Ovary (tissue), 3 donors: ENCODE measurements around the gene SREBF1.

Source experiments
- POLR2A ChIP-seq: fragments of 450-650 bp; IDR thresholded peaks from one replicate; pipeline ENCODE4 v1.6.1; 2017; ENCODE audit warnings: antibody characterized with exemption, mild to moderate bottlenecking, moderate library complexity
- TF ChIP-seq, protein P1 (sequence below), 3 donors: fragments of 450-650 bp in 2 of 3; fragments of 200-600 bp in 1 of 3; IDR thresholded peaks; one replicate each; pipeline versions ENCODE4 v1.5.1 to v1.8.0; 2016 to 2022; ENCODE audit warnings: antibody characterized with exemption in 3 of 3, mild to moderate bottlenecking in 1 of 3
- donor health status: DM: no; HTN: no; CAD: no.

- TF ChIP-seq, protein P1, sequence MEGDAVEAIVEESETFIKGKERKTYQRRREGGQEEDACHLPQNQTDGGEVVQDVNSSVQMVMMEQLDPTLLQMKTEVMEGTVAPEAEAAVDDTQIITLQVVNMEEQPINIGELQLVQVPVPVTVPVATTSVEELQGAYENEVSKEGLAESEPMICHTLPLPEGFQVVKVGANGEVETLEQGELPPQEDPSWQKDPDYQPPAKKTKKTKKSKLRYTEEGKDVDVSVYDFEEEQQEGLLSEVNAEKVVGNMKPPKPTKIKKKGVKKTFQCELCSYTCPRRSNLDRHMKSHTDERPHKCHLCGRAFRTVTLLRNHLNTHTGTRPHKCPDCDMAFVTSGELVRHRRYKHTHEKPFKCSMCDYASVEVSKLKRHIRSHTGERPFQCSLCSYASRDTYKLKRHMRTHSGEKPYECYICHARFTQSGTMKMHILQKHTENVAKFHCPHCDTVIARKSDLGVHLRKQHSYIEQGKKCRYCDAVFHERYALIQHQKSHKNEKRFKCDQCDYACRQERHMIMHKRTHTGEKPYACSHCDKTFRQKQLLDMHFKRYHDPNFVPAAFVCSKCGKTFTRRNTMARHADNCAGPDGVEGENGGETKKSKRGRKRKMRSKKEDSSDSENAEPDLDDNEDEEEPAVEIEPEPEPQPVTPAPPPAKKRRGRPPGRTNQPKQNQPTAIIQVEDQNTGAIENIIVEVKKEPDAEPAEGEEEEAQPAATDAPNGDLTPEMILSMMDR (IDR thresholded peaks at IDR 0.05) = no peak
- no peak for TF ChIP-seq POLR2A
These were observed 30.8 kb downstream of the SREBF1 start for GRCh38 chr17:17806035-17806434.
